H1 (cell line): ENCODE measurements around the gene PCGF3. TPM values are rescaled to one million over a fixed set of nuclear protein-coding genes. Genes with fewer than 3 reads are reported as not detected.
A peak's percentile ranks its signal among the peaks of the same experiment; 100 is the strongest.

Experiments used
- CTCF ChIA-PET: fragments of 300-600 bp; sonication (Branson Sonifier 250); formaldehyde crosslinking; loops from one replicate; lab custom pipeline; 2021; ENCODE audit not compliant: partially characterized antibody; lab: Charles Lee
- POLR2A ChIA-PET: fragments of 300-600 bp; sonication (Branson Sonifier 250); formaldehyde crosslinking; loops from one replicate; lab custom pipeline; 2021; ENCODE audit warnings: inconsistent platforms; ENCODE audit not compliant: partially characterized antibody; lab: Charles Lee
- DNase-seq, 2 experiments: peaks; one replicate each; pipeline versions ENCODE4 v3.0.0 to v3.0.0-alpha.2; 2010 to 2022; ENCODE audit warnings: low spot score in 2 of 2, low read depth in 1 of 2, mixed read lengths in 1 of 2
- FAIRE-seq: peaks from 2 replicates; lab custom pipeline; 2011; peaks lifted over from hg19 to GRCh38; lab: Jason Lieb, UNC
- H2AFZ ChIP-seq: 2 replicates; pipeline ENCODE4 v1.8.1; 2012; ENCODE audit warnings: low read length, inconsistent platforms
- H2AK5ac ChIP-seq: 2 replicates; pipeline ENCODE4 v1.6.1; 2013; ENCODE audit warnings: low read depth, low read length
- H2BK120ac ChIP-seq: replicated peaks from 2 replicates; pipeline ENCODE3; 2013; ENCODE audit warnings: low read depth, low read length, inconsistent platforms
- H2BK12ac ChIP-seq: 2 replicates; pipeline ENCODE4 v1.6.1; 2013; ENCODE audit warnings: low read depth, low read length
- H2BK15ac ChIP-seq: 2 replicates; pipeline ENCODE4 v1.6.1; 2013; ENCODE audit warnings: low read length
- H2BK20ac ChIP-seq: 2 replicates; pipeline ENCODE4 v1.6.1; 2013; ENCODE audit warnings: low read length
- H2BK5ac ChIP-seq: 2 replicates; pipeline ENCODE4 v1.6.1; 2013; ENCODE audit warnings: low read depth, low read length
- H3K14ac ChIP-seq: 2 replicates; pipeline ENCODE4 v1.6.1; 2013; ENCODE audit warnings: inconsistent platforms; ENCODE audit not compliant: insufficient read length
- H3K18ac ChIP-seq: 2 replicates; pipeline ENCODE4 v1.6.1; 2013; ENCODE audit warnings: low read length; ENCODE audit errors: extremely low read depth
- H3K23ac ChIP-seq: 2 replicates; pipeline ENCODE4 v1.6.1; 2013; ENCODE audit warnings: inconsistent platforms; ENCODE audit not compliant: insufficient read length
- H3K23me2 ChIP-seq: 2 replicates; pipeline ENCODE4 v1.6.1; 2013; ENCODE audit warnings: low read depth, low read length
- H3K27ac ChIP-seq: 2 replicates; pipeline ENCODE4 v1.6.1; 2011; ENCODE audit warnings: low read depth, low read length, inconsistent platforms
- H3K27me3 ChIP-seq, 4 experiments: replicated peaks in 1 of 4; 1 replicate in 1 of 4; 2 replicates in 3 of 4; pipeline versions ENCODE4 v1.6.1 to v1.8.1; 2011 to 2013; ENCODE audit warnings: low read length in 3 of 4, mild to moderate bottlenecking in 3 of 4, inconsistent platforms in 2 of 4, mixed read lengths in 2 of 4, moderate library complexity in 1 of 4; ENCODE audit not compliant: control insufficient read depth in 3 of 4, insufficient read depth in 3 of 4; ENCODE audit errors: extremely low read depth in 1 of 4
- H3K36me3 ChIP-seq, 4 experiments: 2 replicates each; pipeline versions ENCODE4 v1.6.1 to v1.8.1; 2011 to 2013; ENCODE audit warnings: mild to moderate bottlenecking in 4 of 4, low read length in 3 of 4, moderate library complexity in 2 of 4, control low read depth in 1 of 4, inconsistent platforms in 1 of 4; ENCODE audit not compliant: insufficient read depth in 4 of 4, control insufficient read depth in 2 of 4
- H3K4ac ChIP-seq: replicated peaks from 2 replicates; pipeline ENCODE3; 2013; ENCODE audit warnings: low read length, low read depth, mixed read lengths, inconsistent platforms; ENCODE audit not compliant: insufficient read length
- H3K4me1 ChIP-seq, 4 experiments: replicated peaks in 1 of 4; 1 replicate in 1 of 4; 2 replicates in 3 of 4; pipeline versions ENCODE4 v1.6.1 to v1.8.1; 2011 to 2013; ENCODE audit warnings: low read length in 3 of 4, inconsistent platforms in 2 of 4, mixed read lengths in 1 of 4; ENCODE audit not compliant: insufficient read depth in 4 of 4, control insufficient read depth in 3 of 4
- H3K4me2 ChIP-seq, 2 experiments: 2 replicates each; pipeline versions ENCODE4 v1.6.1 to v1.8.1; 2011 to 2013; ENCODE audit warnings: low read depth in 2 of 2, low read length in 2 of 2, control low read depth in 1 of 2, inconsistent platforms in 1 of 2, mild to moderate bottlenecking in 1 of 2; ENCODE audit not compliant: insufficient read depth in 1 of 2
- H3K4me3 ChIP-seq, 4 experiments: fragments of 200-600, 300-600 bp in 1 of 4; sonication (generic), shearing (Covaris generic), sonication (Bioruptor Twin) in 1 of 4; 2 replicates each; pipeline versions ENCODE4 v1.5.1 to v1.8.1; 2011 to 2016; ENCODE audit warnings: low read length in 4 of 4, low read depth in 3 of 4, control low read depth in 2 of 4, inconsistent platforms in 2 of 4, mild to moderate bottlenecking in 2 of 4, mixed read lengths in 1 of 4, moderate library complexity in 1 of 4; ENCODE audit not compliant: insufficient read depth in 2 of 4; ENCODE audit errors: extremely low read depth in 1 of 4
- H3K56ac ChIP-seq: replicated peaks from 2 replicates; pipeline ENCODE3; 2013; ENCODE audit warnings: low read depth, mild to moderate bottlenecking, mixed read lengths, low read length, inconsistent platforms; ENCODE audit not compliant: insufficient read length
- H3K79me1 ChIP-seq: 2 replicates; pipeline ENCODE4 v1.6.1; 2013; ENCODE audit warnings: low read depth, low read length, control low read depth
- H3K79me2 ChIP-seq, 2 experiments: 2 replicates each; pipeline versions ENCODE4 v1.6.1 to v1.8.1; 2012 to 2013; ENCODE audit warnings: low read length in 2 of 2, mild to moderate bottlenecking in 2 of 2, inconsistent platforms in 1 of 2; ENCODE audit not compliant: insufficient read depth in 2 of 2, control insufficient read depth in 1 of 2
- H3K9ac ChIP-seq, 4 experiments: replicated peaks in 1 of 4; 1 replicate in 1 of 4; 2 replicates in 3 of 4; pipeline versions ENCODE4 v1.6.1 to v1.8.1; 2011 to 2013; ENCODE audit warnings: low read depth in 3 of 4, low read length in 3 of 4, control low read depth in 2 of 4, mild to moderate bottlenecking in 2 of 4, moderate library complexity in 2 of 4, inconsistent platforms in 1 of 4; ENCODE audit errors: extremely low read depth in 1 of 4
- H3K9me3 ChIP-seq, 2 experiments: 2 replicates each; pipeline versions ENCODE4 v1.6.1 to v1.8.1; 2012 to 2013; ENCODE audit warnings: mild to moderate bottlenecking in 2 of 2, moderate library complexity in 2 of 2, control low read depth in 1 of 2, inconsistent platforms in 1 of 2, low read depth in 1 of 2, low read length in 1 of 2, mixed read lengths in 1 of 2; ENCODE audit not compliant: insufficient read depth in 2 of 2
- H4K20me1 ChIP-seq, 2 experiments: replicated peaks in 1 of 2; 2 replicates each; pipeline versions ENCODE3 to v1.8.1; 2011 to 2013; ENCODE audit warnings: inconsistent platforms in 2 of 2, low read length in 2 of 2, mild to moderate bottlenecking in 1 of 2; ENCODE audit not compliant: insufficient read depth in 2 of 2, control insufficient read depth in 1 of 2
- H4K5ac ChIP-seq: 2 replicates; pipeline ENCODE4 v1.6.1; 2013; ENCODE audit warnings: low read length, low read depth, mixed read lengths, inconsistent platforms; ENCODE audit not compliant: insufficient read length
- H4K8ac ChIP-seq: 2 replicates; pipeline ENCODE4 v1.8.0; 2013; ENCODE audit warnings: mild to moderate bottlenecking, moderate library complexity, low read length, inconsistent platforms; ENCODE audit not compliant: insufficient read depth; ENCODE audit errors: extremely low read depth
- H4K91ac ChIP-seq: replicated peaks from 2 replicates; pipeline ENCODE3; 2013; ENCODE audit warnings: low read length, mixed read lengths, inconsistent platforms; ENCODE audit not compliant: insufficient read length
- E2F6 ChIP-seq: IDR thresholded peaks from 2 replicates; pipeline ENCODE4 v1.6.1; 2012; ENCODE audit warnings: inconsistent platforms
- EZH2 ChIP-seq: fragments of 200-600 bp; sonication (generic); IDR thresholded peaks from 2 replicates; pipeline ENCODE4 v1.7.1; 2012; ENCODE audit warnings: low read depth, mild to moderate bottlenecking, moderate library complexity, low read length, inconsistent platforms; ENCODE audit not compliant: severe bottlenecking
- HDAC6 ChIP-seq: IDR thresholded peaks from one replicate; pipeline ENCODE4 v1.7.1; 2012; ENCODE audit warnings: low read depth, mild to moderate bottlenecking, inconsistent platforms, low read length, moderate library complexity
- NRF1 ChIP-seq: IDR thresholded peaks from 2 replicates; pipeline ENCODE4 v1.6.1; 2011; ENCODE audit warnings: mild to moderate bottlenecking, low read depth, low read length, improper control_type of control experiment
- PHF8 ChIP-seq: fragments of 200-600 bp; sonication (generic); conservative IDR thresholded peaks from 2 replicates; pipeline ENCODE4 v1.7.1; 2012; ENCODE audit warnings: low read depth, mild to moderate bottlenecking, inconsistent platforms, low read length, moderate library complexity
- POLR2AphosphoS5 ChIP-seq: IDR thresholded peaks from 2 replicates; pipeline ENCODE4 v1.6.1; 2011; ENCODE audit warnings: low read depth, low read length
- TAF1 ChIP-seq: IDR thresholded peaks from 2 replicates; pipeline ENCODE4 v1.6.1; 2011; ENCODE audit warnings: mild to moderate bottlenecking, low read depth, low read length
- WGBS, 2 experiments: shearing (Covaris generic) in 1 of 2; methylation state at CpG; one replicate each; pipeline versions ENCODE4 v1.1.6 to v1.1.7; 2013 to 2015; ENCODE audit warnings: low lambda C conversion rate in 2 of 2, mixed read lengths in 2 of 2, inconsistent platforms in 1 of 2, low coverage in 1 of 2, missing lambda C conversion rate in 1 of 2; ENCODE audit not compliant: insufficient replicate concordance in 2 of 2, insufficient coverage in 1 of 2, insufficient read length in 1 of 2; ENCODE audit errors: extremely low coverage in 1 of 2, missing lambda C conversion rate in 1 of 2; 5-methylcytosine and 5-hydroxymethylcytosine counted together
- polyA plus RNA-seq, 7 experiments: library from polyadenylated mRNA; depleted of rRNA in 3 of 7; stranded (reverse) in 5 of 7; unstranded in 2 of 7; fragments of >200 nt in 5 of 7; fragments of 200-250 nt in 2 of 7; gene quantifications; 1 replicate in 5 of 7; 2 replicates in 1 of 7; 4 replicates in 1 of 7; pipeline versions ENCODE4 v1.2.1 to v1.2.3, GENCODE V29; 2011 to 2013; ENCODE audit warnings: missing spikeins in 2 of 7, mixed read lengths in 2 of 7
- total RNA-seq: library from RNA; stranded (reverse); fragmentation: NEBNext Ultra II Directional; extraction: Animal tissue kit (Norgen Biotek cat#: 25700); gene quantifications from 2 replicates; pipeline ENCODE4 v1.2.1, GENCODE V29; 2021
- TF ChIP-seq, protein P1 (sequence below): IDR thresholded peaks from 2 replicates; pipeline ENCODE4 v1.6.1; 2012; ENCODE audit warnings: inconsistent platforms

PCGF3 gene
- total and polyA plus RNA-seq, 2 of the 8 experiments (the other 6 are each of a cell fraction or from before 2014, with no cell fraction given), result 52.7 to 52.9 TPM

GRCh38 chr4:673349-674091 lies 32.1 kb upstream of the PCGF3 start:
- H3K36me3 ChIP-seq, result peaks cover 8 to 25% (median 13%) of the 10 kb centered on the region in 4 experiments
- H2BK5ac ChIP-seq, result peak overlapping the region; percentile 36
- no peak overlapping the region for H2BK20ac ChIP-seq
- H3K4me1 ChIP-seq, result peaks cover 2 to 5% (median 4%) of the 10 kb centered on the region in 4 experiments; a peak in 6 of 7 replicates
- H2AFZ ChIP-seq, result no peak overlapping the region
- TF ChIP-seq EZH2 (no peak), TAF1 (peak; percentile 51), PHF8 (peak; percentile 32; the same call in 1 of the 2 replicates), POLR2AphosphoS5 (peak; percentile 66; the same call in 1 of the 2 replicates), E2F6 (peak; percentile 98), HDAC6 (no peak), NRF1 (no peak)
- TF ChIP-seq, protein P1, sequence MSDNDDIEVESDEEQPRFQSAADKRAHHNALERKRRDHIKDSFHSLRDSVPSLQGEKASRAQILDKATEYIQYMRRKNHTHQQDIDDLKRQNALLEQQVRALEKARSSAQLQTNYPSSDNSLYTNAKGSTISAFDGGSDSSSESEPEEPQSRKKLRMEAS, result peak; percentile 86
- TF ChIP-seq, all 59 proteins: peak for 5
- Histone ChIP-seq H2BK120ac (no peak overlapping the region), H3K79me2 (peaks cover 0 to 7% of the 10 kb centered on the region in 2 experiments; a peak in 2 of 4 replicates), H3K23me2 (peaks cover 12% of the 10 kb centered on the region; the same call in 1 of the 2 replicates), H4K8ac (peak overlapping the region; percentile 88), H2BK15ac (0 out of 2 replicates have a peak overlapping the region, but pooled peaks have one; percentile 46), H3K4ac (no peak overlapping the region), H3K23ac (peak overlapping the region; percentile 52), H3K79me1 (peaks cover 7% of the 10 kb centered on the region; the same call in 1 of the 2 replicates), H3K56ac (no peak overlapping the region), H3K9ac (peak overlapping the region; percentile 67 to 91 (median 86)), H3K9me3 (no peaks in the 10 kb centered on the region), H3K27ac (peak overlapping the region; percentile 72; the same call in 1 of the 2 replicates), H2AK5ac (no peak overlapping the region), H3K18ac (peak overlapping the region; percentile 73; the same call in 1 of the 2 replicates), H3K4me3 (peak overlapping the region; percentile 55 to 100 (median 80)), H3K27me3 (no peaks in the 10 kb centered on the region), H2BK12ac (no peak overlapping the region), H3K14ac (no peak overlapping the region), H4K20me1 (peaks cover 3 to 11% of the 10 kb centered on the region in 2 experiments), H4K91ac (peak overlapping the region; percentile 52), H3K4me2 (peak overlapping the region; percentile 85 to 93), H4K5ac (peak overlapping the region; percentile 78)
- ChIA-PET CTCF (interaction anchor here (1.0 to 3.4 kb wide), 7 partner anchors 9 to 73 kb away, joined by 3 to 20 read pairs (median 8); no protein-coding TSS in a partner anchor), POLR2A (interaction anchor here (0.8 to 4.6 kb wide), 14 partner anchors 9 to 98 kb away, joined by 3 to 53 read pairs (median 6); partner anchors contain the start of gene TMEM271)
- no peak for FAIRE-seq
- DNase-seq, result no peak
- 24% methylated on average over 21 of the region's 55 CpGs; no CpG with 5 or more reads in 1 of the 2 experiments for WGBS, 2 experiments
